Tibial artery (tissue), 4 donors: Measurements from ENCODE around the gene SARDH.

Source experiments
- DNase-seq, 2 donors: peaks; one replicate each; pipeline ENCODE4 v3.0.0-alpha.2; 2019
- H3K27ac ChIP-seq, 2 donors: fragments of 200-600 bp; sonication (generic) in 1 of 2; 1 replicate in 1 of 2; 2 replicates in 1 of 2; pipeline ENCODE4 v1.5.1; 2018 to 2019; ENCODE audit warnings: mild to moderate bottlenecking in 1 of 2
- H3K27me3 ChIP-seq, 2 donors: fragments of 200-600 bp; sonication (generic) in 1 of 2; one replicate each; pipeline versions ENCODE4 v1.5.1 to v1.6.0; 2016 to 2019
- H3K36me3 ChIP-seq, 3 donors: fragments of 200-600 bp; sonication (generic) in 2 of 3; one replicate each; pipeline ENCODE4 v1.5.1; 2016 to 2019; ENCODE audit warnings: mild to moderate bottlenecking in 2 of 3
- H3K4me1 ChIP-seq, 4 donors: fragments of 200-600 bp; sonication (generic) in 2 of 4; 1 replicate in 3 of 4; 2 replicates in 1 of 4; pipeline ENCODE4 v1.5.1; 2016 to 2019
- H3K4me3 ChIP-seq, 2 donors: fragments of 200-600 bp; sonication (generic) in 1 of 2; 1 replicate in 1 of 2; 2 replicates in 1 of 2; pipeline ENCODE4 v1.5.1; 2018 to 2019; ENCODE audit warnings: mild to moderate bottlenecking in 2 of 2
- H3K9me3 ChIP-seq, 3 donors: fragments of 200-600 bp; sonication (generic) in 1 of 3; one replicate each; pipeline ENCODE4 v1.5.1; 2016 to 2019
- intact Hi-C: fragments of 100-400 bp; cut with DNase I; formaldehyde crosslinking; loops from one replicate; pipeline ENCODE4 v1.15.0; 2023; ENCODE audit warnings: low total_unique reads
- TF ChIP-seq, protein P1 (sequence below), 2 experiments: fragments of 200-600 bp in 1 of 2; fragments of 450-650 bp in 1 of 2; IDR thresholded peaks; one replicate each; pipeline ENCODE4 v1.5.1; 2017 to 2019; ENCODE audit warnings: antibody characterized with exemption in 2 of 2, mild to moderate bottlenecking in 1 of 2, moderate library complexity in 1 of 2

The SARDH gene

DNA sequence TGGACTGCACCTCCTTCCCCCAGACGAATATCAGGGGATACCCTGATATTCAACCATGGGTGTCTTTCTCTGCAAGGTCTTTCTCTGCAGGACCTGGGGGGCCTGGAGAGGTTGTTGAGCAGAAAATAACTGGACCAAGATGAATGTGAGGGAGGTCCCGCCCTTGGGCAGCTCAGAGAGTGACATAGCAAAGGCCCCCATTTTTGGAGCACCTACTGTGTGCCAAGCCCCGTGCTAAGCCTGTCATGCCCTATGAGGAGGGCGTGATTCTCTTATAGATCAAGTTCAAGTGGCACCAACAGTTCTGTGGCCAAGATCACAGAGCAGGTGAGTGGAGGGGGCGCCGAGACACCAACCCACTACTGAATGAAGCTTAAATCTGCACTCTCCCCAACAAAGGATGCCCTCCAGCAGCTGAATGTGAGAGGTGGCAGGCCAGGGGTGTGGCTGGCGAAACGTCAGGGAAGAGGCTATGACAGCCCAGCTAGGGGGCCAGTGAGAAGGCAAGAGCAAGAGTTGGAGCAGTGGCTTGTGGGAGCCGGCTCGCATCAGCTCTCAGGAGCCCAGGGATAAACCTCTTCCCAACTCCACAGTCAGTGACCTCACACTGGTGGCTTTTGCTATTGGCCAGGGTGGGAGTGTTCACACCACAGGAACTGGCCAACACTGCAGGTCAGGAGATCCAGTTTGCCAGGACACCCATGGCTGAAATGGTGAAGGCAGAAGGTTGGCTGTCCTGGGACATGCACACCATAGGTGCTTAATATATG is 5.3 kb downstream of the SARDH start:
- TF ChIP-seq, protein P1, sequence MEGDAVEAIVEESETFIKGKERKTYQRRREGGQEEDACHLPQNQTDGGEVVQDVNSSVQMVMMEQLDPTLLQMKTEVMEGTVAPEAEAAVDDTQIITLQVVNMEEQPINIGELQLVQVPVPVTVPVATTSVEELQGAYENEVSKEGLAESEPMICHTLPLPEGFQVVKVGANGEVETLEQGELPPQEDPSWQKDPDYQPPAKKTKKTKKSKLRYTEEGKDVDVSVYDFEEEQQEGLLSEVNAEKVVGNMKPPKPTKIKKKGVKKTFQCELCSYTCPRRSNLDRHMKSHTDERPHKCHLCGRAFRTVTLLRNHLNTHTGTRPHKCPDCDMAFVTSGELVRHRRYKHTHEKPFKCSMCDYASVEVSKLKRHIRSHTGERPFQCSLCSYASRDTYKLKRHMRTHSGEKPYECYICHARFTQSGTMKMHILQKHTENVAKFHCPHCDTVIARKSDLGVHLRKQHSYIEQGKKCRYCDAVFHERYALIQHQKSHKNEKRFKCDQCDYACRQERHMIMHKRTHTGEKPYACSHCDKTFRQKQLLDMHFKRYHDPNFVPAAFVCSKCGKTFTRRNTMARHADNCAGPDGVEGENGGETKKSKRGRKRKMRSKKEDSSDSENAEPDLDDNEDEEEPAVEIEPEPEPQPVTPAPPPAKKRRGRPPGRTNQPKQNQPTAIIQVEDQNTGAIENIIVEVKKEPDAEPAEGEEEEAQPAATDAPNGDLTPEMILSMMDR (IDR thresholded peaks at IDR 0.05), result no peak
- Histone ChIP-seq H3K36me3 (no peaks in the 10 kb centered on the region), H3K4me1 (peaks cover 0 to 5% (median 0%) of the 10 kb centered on the region in 4 donors), H3K4me3 (no peak overlapping the region), H3K27me3 (peaks cover 0 to 54% of the 10 kb centered on the region in 2 donors), H3K9me3 (no peaks in the 10 kb centered on the region), H3K27ac (no peak overlapping the region)
- intact Hi-C loops, result no loop called here
- DNase-seq, result no peak

DNA sequence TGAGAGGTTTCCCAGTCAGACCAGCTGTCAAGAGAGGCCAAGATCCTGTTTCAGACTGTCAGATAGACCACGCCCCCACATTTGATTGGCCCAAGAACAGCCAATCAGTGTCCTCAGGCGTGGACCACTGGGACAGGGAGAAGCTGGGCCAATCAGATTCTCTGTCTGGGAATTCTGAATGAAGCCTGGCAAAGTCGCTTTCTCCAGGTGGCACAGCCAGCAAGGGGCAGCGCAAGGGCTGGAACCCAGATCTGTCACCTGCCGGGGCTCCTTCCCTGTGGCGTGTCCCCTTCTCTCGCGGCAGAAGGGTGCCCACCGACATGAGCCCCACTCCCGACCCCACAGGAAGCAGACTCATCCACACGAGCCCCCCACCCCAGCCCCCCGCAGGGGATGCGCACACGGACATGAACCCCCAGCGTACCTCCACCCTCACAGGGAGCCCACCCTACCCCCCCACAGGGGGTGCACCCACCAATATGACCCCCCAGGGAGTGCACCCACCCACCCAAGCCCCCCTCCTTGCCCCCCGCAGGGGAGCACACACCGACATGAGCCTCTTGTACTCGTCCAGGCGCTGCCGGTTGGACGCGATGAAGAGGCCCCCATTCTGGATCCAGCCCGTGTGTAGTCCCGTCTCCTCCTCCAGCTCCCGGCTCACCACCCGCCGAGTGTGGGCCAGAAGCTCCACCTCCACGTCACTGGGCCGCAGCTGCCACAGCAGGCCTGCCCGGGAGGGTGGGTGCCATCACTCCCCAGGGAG is 6.1 kb downstream of the SARDH start:
- DNase-seq, result peak in 1 of 2 donors; percentile 53
- Histone ChIP-seq H3K36me3 (no peaks in the 10 kb centered on the region), H3K9me3 (no peaks in the 10 kb centered on the region), H3K4me1 (no peaks in the 10 kb centered on the region), H3K4me3 (no peak overlapping the region), H3K27ac (no peak overlapping the region), H3K27me3 (peaks cover 0 to 55% of the 10 kb centered on the region in 2 donors)
- TF ChIP-seq, protein P1 (IDR thresholded peaks at IDR 0.05), result no peak
- intact Hi-C loops, result no loop called here

DNA sequence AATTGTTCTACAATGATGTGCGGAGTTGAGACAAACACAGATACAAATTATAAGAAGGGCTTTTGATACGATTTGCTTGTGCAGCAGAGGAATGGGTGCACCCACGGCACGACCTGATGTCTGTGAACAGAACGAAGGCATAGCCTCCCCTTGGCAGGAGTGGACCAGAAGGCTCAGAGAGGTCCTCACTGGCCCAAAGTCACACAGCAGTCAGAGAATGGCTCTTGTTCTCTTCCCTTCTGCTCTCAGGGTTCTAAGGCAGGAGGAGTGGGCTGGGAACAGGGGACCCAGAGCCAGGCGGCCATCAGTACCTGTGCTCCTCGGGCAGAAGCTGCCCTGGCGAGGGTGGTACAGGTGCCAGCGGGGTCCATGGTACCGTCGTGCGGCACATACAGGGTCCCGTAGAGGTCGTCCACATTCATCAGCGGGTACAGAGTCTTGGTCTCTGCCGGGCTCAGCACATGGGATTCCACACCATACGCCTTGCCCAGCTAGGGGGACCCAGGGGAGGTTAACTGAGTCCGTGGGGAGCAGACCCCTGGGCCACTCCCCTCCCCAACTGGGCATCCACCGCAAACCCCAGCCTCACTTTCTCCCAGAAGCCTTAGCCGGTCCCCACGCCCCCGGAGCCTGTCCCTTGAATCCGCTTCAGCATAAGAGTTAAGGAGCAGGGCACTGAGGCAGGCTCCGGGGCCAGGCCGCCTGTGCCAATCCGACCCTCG is 7.0 kb downstream of the SARDH start:
- Histone ChIP-seq H3K9me3 (no peaks in the 10 kb centered on the region), H3K27ac (no peak overlapping the region), H3K27me3 (peaks cover 0 to 59% of the 10 kb centered on the region in 2 donors), H3K4me1 (no peaks in the 10 kb centered on the region), H3K36me3 (no peaks in the 10 kb centered on the region), H3K4me3 (no peak overlapping the region)
- TF ChIP-seq, protein P1 (IDR thresholded peaks at IDR 0.05), result no peak
- DNase-seq, result no peak
- intact Hi-C loops, result no loop called here

DNA sequence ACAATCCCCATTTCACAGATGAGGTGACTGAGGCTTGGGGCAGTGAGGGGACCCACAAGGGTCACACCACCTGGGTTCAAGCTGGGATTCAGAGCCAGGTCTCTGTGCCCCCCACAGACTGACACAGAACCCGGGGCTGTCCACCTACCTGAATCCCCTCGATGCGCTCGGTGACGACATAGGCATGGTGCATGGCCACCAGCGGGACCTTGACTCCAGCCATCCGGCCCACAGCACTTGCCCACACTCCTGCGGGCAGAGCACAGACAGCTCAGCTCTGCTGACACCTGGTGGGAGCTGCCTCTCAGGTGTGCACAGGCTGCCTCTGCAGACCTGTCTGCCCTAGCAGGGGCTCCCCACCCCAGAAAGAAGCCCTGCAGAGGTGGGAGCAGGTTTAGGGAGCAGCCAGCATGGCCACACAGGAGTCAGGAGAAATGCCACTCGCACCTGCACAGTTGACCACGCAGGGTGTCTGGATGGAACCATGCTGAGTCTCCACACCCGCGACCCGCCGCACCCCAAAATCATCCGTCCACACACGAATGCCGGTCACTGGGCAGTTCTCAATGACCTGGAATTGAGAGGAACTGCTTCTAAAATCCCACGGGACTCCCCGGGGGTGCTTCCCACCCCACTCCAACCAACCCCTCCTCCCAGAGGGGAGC is 8.4 kb downstream of the SARDH start:
- no peaks in the 10 kb centered on the region for H3K4me1 ChIP-seq
- H3K4me3 ChIP-seq, result no peak overlapping the region
- no peaks in the 10 kb centered on the region for H3K36me3 ChIP-seq
- intact Hi-C loops, result no loop called here
- H3K27ac ChIP-seq, result no peak overlapping the region
- H3K9me3 ChIP-seq, result no peaks in the 10 kb centered on the region
- DNase-seq, result no peak
- H3K27me3 ChIP-seq, result peaks cover 0 to 63% of the 10 kb centered on the region in 2 donors
- TF ChIP-seq, protein P1 (IDR thresholded peaks at IDR 0.05), result no peak

DNA sequence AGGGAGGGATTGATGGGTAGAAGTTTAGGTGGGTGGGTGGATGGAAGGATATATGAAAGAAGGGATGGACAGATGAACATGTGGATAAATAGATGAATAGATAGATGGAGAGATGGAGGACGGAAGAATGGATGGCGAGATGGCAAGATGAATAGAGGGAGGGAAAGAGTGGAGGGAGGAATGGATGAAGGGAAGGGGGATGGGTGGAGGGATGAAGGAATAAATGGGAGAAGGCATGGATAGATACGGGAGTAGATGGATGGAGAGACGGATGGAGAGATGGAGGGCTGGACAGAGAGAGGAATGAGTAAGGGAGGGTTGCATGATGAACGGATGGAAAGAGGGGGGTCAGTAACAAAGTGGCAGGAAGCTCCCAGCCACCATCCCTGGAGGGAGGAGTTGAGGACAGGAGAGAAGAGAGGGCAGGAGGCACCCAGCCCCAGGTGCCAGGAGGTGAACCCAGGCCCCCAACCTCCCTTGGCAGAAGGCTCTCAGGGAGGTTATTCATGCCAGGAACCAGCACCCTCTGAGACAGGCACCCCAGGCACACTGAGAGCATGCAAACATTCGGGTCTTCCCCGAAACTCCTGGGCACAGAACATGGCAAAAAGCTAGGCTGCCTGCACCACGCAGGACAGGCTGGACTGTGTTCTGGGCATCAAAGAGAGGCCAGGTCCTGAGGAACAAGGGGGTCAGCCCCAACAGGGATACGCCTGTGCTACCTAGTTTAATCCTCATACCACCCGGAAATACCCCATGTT is 9.1 kb downstream of the SARDH start:
- H3K36me3 ChIP-seq, result no peaks in the 10 kb centered on the region
- no peaks in the 10 kb centered on the region for H3K9me3 ChIP-seq
- TF ChIP-seq, protein P1 (IDR thresholded peaks at IDR 0.05), result no peak
- no peaks in the 10 kb centered on the region for H3K4me1 ChIP-seq
- no peak overlapping the region for H3K4me3 ChIP-seq
- H3K27me3 ChIP-seq, result peaks cover 0 to 58% of the 10 kb centered on the region in 2 donors
- no peak overlapping the region for H3K27ac ChIP-seq
- intact Hi-C loops, result no loop called here
- DNase-seq, result no peak
